GM20000 (cell line): ENCODE measurements around the gene CD96.
"Not testable (repeated sequence)": the region's sequence is repeated elsewhere in the genome, so short reads cannot be mapped to it uniquely, and the experiment has no call there.

ENCODE experiments used
- DNase-seq: peaks from one replicate; pipeline ENCODE4 v3.0.0; 2012; ENCODE audit warnings: low spot score
- CTCF ChIP-seq: IDR thresholded peaks from 2 replicates; pipeline ENCODE4 v1.5.1; 2012; ENCODE audit warnings: mild to moderate bottlenecking, control low read depth; ENCODE audit errors: extremely low read depth, missing control alignments

Gene CD96

DNA sequence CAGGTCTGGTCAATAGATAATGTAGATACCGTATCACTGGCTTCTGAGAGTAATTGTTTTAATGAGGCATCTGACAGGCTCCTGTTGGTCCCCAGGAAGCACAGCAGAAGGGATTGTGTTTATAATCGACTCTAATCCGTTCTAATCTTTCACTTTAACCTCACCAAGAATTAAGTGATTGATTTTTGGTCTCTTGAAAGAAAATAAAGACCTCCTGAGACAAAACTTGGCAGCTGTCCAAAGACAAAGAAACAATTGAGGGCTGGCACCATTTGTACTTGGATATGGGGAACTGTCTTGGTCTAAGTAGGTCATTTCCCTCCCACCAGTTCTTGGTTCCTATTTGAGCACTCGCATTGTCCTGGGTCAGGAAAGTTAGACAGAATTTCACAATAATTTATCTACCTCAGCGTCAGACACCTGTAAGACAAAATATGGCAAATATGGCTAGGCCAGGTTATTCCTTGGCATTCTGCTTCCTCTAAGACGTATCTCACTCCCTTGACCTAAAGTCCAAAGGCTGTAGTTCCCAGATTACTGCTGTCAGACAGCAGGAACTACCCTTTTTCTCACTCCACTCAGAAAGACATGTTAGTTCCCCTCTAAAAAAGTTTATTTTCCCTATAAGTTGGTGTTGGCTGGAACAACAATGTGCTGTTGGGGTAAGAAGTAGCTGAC is 22.7 kb upstream of the CD96 start:
- no peak for DNase-seq
- no peak for TF ChIP-seq CTCF

GRCh38 chr3:111521891-111522290 is 20.1 kb upstream of the CD96 start:
- TF ChIP-seq CTCF, result no peak
- no peak for DNase-seq

GRCh38 chr3:111524486-111524885 is 17.5 kb upstream of the CD96 start:
- DNase-seq, result not testable (repeated sequence)

DNA sequence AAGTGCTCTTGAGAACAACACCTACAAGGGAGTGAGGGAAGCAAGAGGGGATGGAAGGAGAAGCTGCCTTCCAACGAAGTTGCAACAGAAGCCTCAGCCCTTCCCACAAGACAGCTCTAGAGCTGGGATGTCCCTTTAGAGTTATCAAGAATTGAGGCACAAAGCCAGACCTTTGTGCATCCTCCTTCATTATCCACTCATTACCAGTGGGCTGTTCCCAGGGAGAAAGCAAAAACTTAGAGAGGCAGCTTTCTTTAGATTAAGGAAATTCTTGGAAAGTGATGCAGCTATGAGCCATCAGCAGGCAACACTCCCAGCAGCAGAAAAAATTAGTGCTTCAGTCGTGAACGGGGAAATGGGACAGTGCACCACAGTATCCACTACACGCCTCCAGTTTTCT is 10.6 kb upstream of the CD96 start:
- DNase-seq, result no peak
- no peak for TF ChIP-seq CTCF

DNA sequence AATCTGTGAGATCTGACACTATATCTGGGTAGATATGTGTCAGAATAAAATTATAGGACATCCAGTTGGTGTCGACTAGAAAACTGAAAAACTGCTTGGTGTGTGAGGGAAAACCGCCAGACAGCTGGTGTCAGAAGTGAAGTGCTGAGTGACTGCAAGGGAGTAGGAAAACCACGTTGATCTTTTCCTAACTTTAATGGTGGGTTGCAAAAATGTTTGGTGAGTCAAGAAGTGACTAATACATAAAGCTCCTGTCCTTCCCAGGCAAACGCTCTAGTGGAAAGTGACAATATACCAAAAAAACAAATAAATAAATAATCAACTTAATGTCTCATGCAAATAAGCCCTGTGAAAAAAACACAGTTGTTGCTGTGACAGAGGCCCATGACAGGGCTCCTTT is 7.3 kb upstream of the CD96 start:
- no peak for TF ChIP-seq CTCF
- DNase-seq, result no peak

DNA sequence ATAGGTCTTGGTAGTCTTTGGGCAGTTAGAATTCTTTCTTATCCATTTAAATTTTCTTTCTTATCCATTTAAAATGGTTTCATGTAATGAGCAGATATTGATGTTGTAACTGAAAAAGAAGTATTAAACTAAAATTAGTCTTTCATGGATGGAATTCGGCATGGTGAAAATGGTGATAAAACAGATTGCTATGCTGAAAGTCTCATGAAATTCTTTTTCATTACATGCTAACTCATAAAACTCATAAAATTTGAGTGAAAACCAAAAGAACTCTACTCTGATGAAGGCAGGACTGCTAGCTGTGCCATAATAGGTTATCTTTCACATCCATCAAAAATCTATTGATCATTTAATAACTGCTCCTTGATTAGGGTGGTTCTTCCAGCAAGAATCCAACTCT is 3.9 kb upstream of the CD96 start:
- TF ChIP-seq CTCF, result no peak
- DNase-seq, result no peak

- no peak for DNase-seq
- TF ChIP-seq CTCF, result no peak
Measured at GRCh38 chr3:111538681-111539083, 3.3 kb upstream of the CD96 start.
